HCT116 (cell line): Measurements from ENCODE around the gene CBLB. TPM values are rescaled to one million over a fixed set of nuclear protein-coding genes. Genes with fewer than 3 reads are reported as not detected.

Experiments used
- ATAC-seq: fragments of 200-7000 bp; cut with Tn5 transposase; 2 replicates; pipeline ENCODE4 v1.9.1; 2020; ENCODE audit warnings: mild to moderate bottlenecking, moderate library complexity
- BruUV-seq: library from RNA; stranded (reverse); fragments of 400-500 nt; replicated peaks from 2 replicates; lab custom pipeline; 2021; lab: Mats Ljungman, UMichigan
- CTCF ChIA-PET: fragments of 300-600 bp; sonication (Branson Sonifier 250); formaldehyde crosslinking; loops from one replicate; lab custom pipeline; 2021; ENCODE audit warnings: antibody characterized with exemption; lab: Charles Lee
- POLR2A ChIA-PET: fragments of 300-600, 350-600 bp; sonication (Branson Sonifier 250); formaldehyde crosslinking; loops from one replicate; lab custom pipeline; 2021; ENCODE audit warnings: antibody characterized with exemption; lab: Charles Lee
- RAD21 ChIA-PET, 2 experiments: fragments of 300-600 bp; sonication (Branson Sonifier 250); formaldehyde crosslinking; loops; one replicate each; lab custom pipeline; 2023; ENCODE audit warnings: low total read pairs in 2 of 2; ENCODE audit not compliant: uncharacterized antibody in 2 of 2, unreplicated experiment in 2 of 2, low non-redundant PET in 1 of 2; lab: Charles Lee
- DNase-seq: peaks from one replicate; pipeline ENCODE4 v3.0.0-alpha.2; 2010; ENCODE audit warnings: low read depth, low spot score
- H2AFZ ChIP-seq: fragments of 200-600 bp; shearing (Covaris generic), sonication (generic); 2 replicates; pipeline ENCODE4 v1.6.1; 2017; ENCODE audit warnings: low read depth, mixed run types, mixed read lengths, antibody characterized with exemption, low read length; ENCODE audit not compliant: poor library complexity, severe bottlenecking
- H3K27ac ChIP-seq: 2 replicates; pipeline ENCODE4 v1.5.1; 2012; ENCODE audit warnings: low read depth, low read length
- H3K27me3 ChIP-seq: fragments of 200-600 bp; sonication (generic); 2 replicates; pipeline ENCODE4 v1.6.1; 2016; ENCODE audit warnings: mixed run types, low read length, mixed read lengths; ENCODE audit not compliant: insufficient read depth
- H3K36me3 ChIP-seq, 2 experiments: fragments of 200-500 bp in 1 of 2; fragments of 200-600 bp in 1 of 2; sonication (Bioruptor generic) in 1 of 2; sonication (generic) in 1 of 2; 2 replicates each; pipeline versions ENCODE4 v1.5.1 to v1.6.1; 2014 to 2016; ENCODE audit warnings: low read length in 2 of 2, inconsistent platforms in 1 of 2, mixed read lengths in 1 of 2, mixed run types in 1 of 2; ENCODE audit not compliant: insufficient read depth in 2 of 2, control insufficient read depth in 1 of 2
- H3K4me1 ChIP-seq, 2 experiments: fragments of 200-600 bp in 1 of 2; sonication (generic) in 1 of 2; 2 replicates each; pipeline versions ENCODE4 v1.5.1 to v1.6.1; 2012 to 2017; ENCODE audit warnings: low read length in 2 of 2, inconsistent platforms in 1 of 2, mild to moderate bottlenecking in 1 of 2, mixed read lengths in 1 of 2, mixed run types in 1 of 2, moderate library complexity in 1 of 2; ENCODE audit not compliant: insufficient read depth in 2 of 2, control insufficient read depth in 1 of 2
- H3K4me2 ChIP-seq: fragments of 200-600 bp; sonication (generic); 2 replicates; pipeline ENCODE4 v1.6.1; 2017; ENCODE audit warnings: mixed run types, low read length, mixed read lengths
- H3K4me3 ChIP-seq, 2 experiments: fragments of 200-600 bp in 1 of 2; sonication (generic) in 1 of 2; replicated peaks in 1 of 2; 2 replicates each; pipeline ENCODE4 v1.5.1; 2011 to 2016; ENCODE audit warnings: low read length in 2 of 2, control low read depth in 1 of 2, low read depth in 1 of 2, mild to moderate bottlenecking in 1 of 2, mixed read lengths in 1 of 2, mixed run types in 1 of 2
- H3K79me2 ChIP-seq: fragments of 200-600 bp; sonication (generic); 2 replicates; pipeline ENCODE4 v1.6.1; 2017; ENCODE audit warnings: mild to moderate bottlenecking, mixed run types, low read length, moderate library complexity, mixed read lengths; ENCODE audit not compliant: insufficient read depth
- H3K9ac ChIP-seq: fragments of 200-600 bp; sonication (generic); 2 replicates; pipeline ENCODE4 v1.6.1; 2016; ENCODE audit warnings: low read length, mixed read lengths
- H3K9me2 ChIP-seq: fragments of 200-600 bp; sonication (generic), shearing (Covaris generic); 2 replicates; pipeline ENCODE4 v1.6.1; 2017; ENCODE audit warnings: mixed run types, mild to moderate bottlenecking, moderate library complexity; ENCODE audit not compliant: insufficient read depth
- H3K9me3 ChIP-seq, 2 experiments: fragments of 200-500 bp in 1 of 2; fragments of 200-600 bp in 1 of 2; sonication (Bioruptor generic) in 1 of 2; sonication (generic) in 1 of 2; 2 replicates each; pipeline ENCODE4 v1.6.1; 2014 to 2017; ENCODE audit warnings: low read length in 2 of 2, mixed read lengths in 2 of 2, inconsistent platforms in 1 of 2, low read depth in 1 of 2, mild to moderate bottlenecking in 1 of 2, mixed run types in 1 of 2, moderate library complexity in 1 of 2; ENCODE audit not compliant: control insufficient read depth in 1 of 2, insufficient read depth in 1 of 2
- H4K20me1 ChIP-seq: fragments of 200-600 bp; sonication (generic), shearing (Covaris generic); 2 replicates; pipeline ENCODE4 v1.6.1; 2017; ENCODE audit warnings: mixed run types, mild to moderate bottlenecking, moderate library complexity; ENCODE audit not compliant: insufficient read depth
- ATF3 ChIP-seq: IDR thresholded peaks from 2 replicates; pipeline ENCODE4 v1.6.1; 2012
- CEBPB ChIP-seq: IDR thresholded peaks from 2 replicates; pipeline ENCODE4 v1.6.1; 2012; ENCODE audit warnings: low read depth
- CTCF ChIP-seq, 3 experiments: fragments of 200-600 bp in 1 of 3; sonication (generic) in 1 of 3; IDR thresholded peaks in 2 of 3; conservative IDR thresholded peaks in 1 of 3; 2 replicates each; pipeline ENCODE4 v1.5.1; 2012 to 2017; ENCODE audit warnings: low read depth in 2 of 3, low read length in 2 of 3, antibody characterized with exemption in 1 of 3, borderline replicate concordance in 1 of 3, control low read depth in 1 of 3, mild to moderate bottlenecking in 1 of 3, mixed read lengths in 1 of 3, mixed run types in 1 of 3, moderate library complexity in 1 of 3; ENCODE audit not compliant: insufficient read depth in 1 of 3
- JUND ChIP-seq: IDR thresholded peaks from 2 replicates; pipeline ENCODE4 v1.6.1; 2012
- POLR2AphosphoS5 ChIP-seq: IDR thresholded peaks from 2 replicates; pipeline ENCODE4 v1.6.1; 2011; ENCODE audit warnings: mild to moderate bottlenecking, low read depth, low read length, moderate library complexity
- YY1 ChIP-seq: IDR thresholded peaks from 2 replicates; pipeline ENCODE4 v1.6.1; 2011; ENCODE audit warnings: low read length, low read depth, moderate library complexity, mild to moderate bottlenecking; ENCODE audit not compliant: insufficient replicate concordance; ENCODE audit errors: extremely low read depth
- ZNF274 ChIP-seq: fragments of 200-500 bp; sonication (Bioruptor generic); IDR thresholded peaks from 2 replicates; pipeline ENCODE4 v1.6.1; 2014; ENCODE audit warnings: mild to moderate bottlenecking, low read depth, low read length, inconsistent platforms
- intact Hi-C: fragments of 100-400 bp; cut with micrococcal nuclease; formaldehyde crosslinking; loops from 2 replicates; pipeline ENCODE4 v1.10.0; 2022
- total RNA-seq: library from RNA; stranded (reverse); gene quantifications from one replicate; pipeline ENCODE4 v1.2.1, GENCODE V29; 2021; ENCODE audit not compliant: unreplicated experiment

The CBLB gene
- total RNA-seq, 1 experiment from 2014 or later: 10.4 TPM

GRCh38 chr3:105744202-105744601, 124.6 kb downstream of the CBLB start (continued):
- TF ChIP-seq POLR2AphosphoS5 (no peak), CEBPB (no peak), JUND (no peak)
- TF ChIP-seq, all 23 proteins: peak for 0

DNA sequence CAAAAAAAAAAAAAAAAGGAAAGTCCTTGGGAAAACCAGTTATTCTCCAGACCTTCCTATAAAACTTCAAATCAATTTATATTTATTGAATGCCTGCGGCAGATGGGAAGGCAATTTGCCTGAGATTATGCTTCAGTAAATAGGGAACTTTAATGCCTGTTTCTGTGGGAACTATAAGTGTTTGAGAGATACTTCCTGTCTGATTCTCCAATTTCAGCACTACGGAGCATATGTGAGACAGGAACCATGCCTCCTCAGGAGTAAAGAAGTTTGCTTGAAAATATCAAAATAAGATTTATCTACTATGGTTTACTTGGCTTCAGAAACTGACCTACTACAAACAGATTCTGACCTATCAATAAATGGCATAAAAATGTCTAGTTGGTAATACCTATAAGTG, 135.5 kb downstream of the CBLB start:
- ChIA-PET CTCF (no interaction called here), RAD21 (no interaction called here), POLR2A (no interaction called here)
- H4K20me1 ChIP-seq: no peaks in the 10 kb centered on the region
- H3K36me3 ChIP-seq: no peaks in the 10 kb centered on the region
- H3K4me1 ChIP-seq: no peaks in the 10 kb centered on the region
- no peaks in the 10 kb centered on the region for H3K27me3 ChIP-seq
- H3K9me3 ChIP-seq: no peaks in the 10 kb centered on the region
- ATAC-seq: no peak
- no peak overlapping the region for H3K4me2 ChIP-seq
- no peaks in the 10 kb centered on the region for H3K79me2 ChIP-seq
- no peak overlapping the region for H3K9ac ChIP-seq
- H2AFZ ChIP-seq: no peak overlapping the region
- no peak overlapping the region for H3K4me3 ChIP-seq
- no peak overlapping the region for H3K27ac ChIP-seq
- intact Hi-C loops: no loop called here
- BruUV-seq: no TSS peak
- DNase-seq: no peak
- H3K9me2 ChIP-seq: no peaks in the 10 kb centered on the region
- TF ChIP-seq CEBPB (no peak), JUND (no peak), CTCF (IDR thresholded peaks at IDR 0.05 in 2 of 3, conservative IDR thresholded peaks at IDR 0.05 in 1 of 3; ENCODE audit: borderline replicate concordance in 1 of 3, insufficient read depth in 1 of 3, low read depth in 2 of 3, low read length in 2 of 3) (no peak), ATF3 (no peak), ZNF274 (no peak), YY1 (no peak)
